GM12878 (cell line): ENCODE measurements around the gene CAP2. TPM values are rescaled to one million over a fixed set of nuclear protein-coding genes. Genes with fewer than 3 reads are reported as not detected.

ENCODE experiments used
- ATAC-seq: fragments of 200-7000 bp; cut with Tn5 transposase; 3 replicates; pipeline ENCODE4 v1.9.1; 2020; ENCODE audit warnings: mild to moderate bottlenecking, moderate library complexity
- BruUV-seq: library from RNA; stranded (reverse); fragments of 400-500 nt; replicated peaks from 2 replicates; lab custom pipeline; 2021; lab: Mats Ljungman, UMichigan
- CTCF ChIA-PET: fragments of 300-600 bp; sonication (Branson Sonifier 250); formaldehyde crosslinking; extraction: SDS; loops from one replicate; lab custom pipeline; 2021; ENCODE audit warnings: inconsistent platforms; lab: Yijun Ruan, JAX
- POLR2A ChIA-PET: fragments of 350-600 bp; formaldehyde crosslinking; extraction: SDS; loops from one replicate; lab custom pipeline; 2021; ENCODE audit warnings: inconsistent platforms; lab: Charles Lee
- RAD21 ChIA-PET: fragments of 300-600 bp; sonication (Branson Sonifier 250); formaldehyde crosslinking; loops from one replicate; lab custom pipeline; 2023; ENCODE audit warnings: antibody characterized with exemption; ENCODE audit not compliant: unreplicated experiment; lab: Charles Lee
- SMC1A ChIA-PET: fragments of 300-600 bp; sonication (Branson Sonifier 250); formaldehyde crosslinking; loops from one replicate; lab custom pipeline; 2023; ENCODE audit not compliant: unreplicated experiment, uncharacterized antibody; lab: Charles Lee
- DNase-seq: peaks from one replicate; pipeline ENCODE4 v3.0.0-alpha.2; 2011; ENCODE audit warnings: low read depth, low spot score
- FAIRE-seq: peaks from 3 replicates; lab custom pipeline; 2011; peaks lifted over from hg19 to GRCh38; lab: Jason Lieb, UNC
- H2AFZ ChIP-seq: 2 replicates; pipeline ENCODE4 v1.6.0; 2011; ENCODE audit warnings: low read depth, low read length, control low read depth; ENCODE audit not compliant: control insufficient read depth
- H3K27ac ChIP-seq: 2 replicates; pipeline ENCODE4 v1.5.1; 2011; ENCODE audit warnings: control low read depth; ENCODE audit not compliant: control insufficient read depth, insufficient read depth
- H3K27me3 ChIP-seq, 2 experiments: replicated peaks in 1 of 2; 2 replicates each; pipeline versions ENCODE4 v1.6.0 to v1.6.1; 2011; ENCODE audit warnings: low read length in 1 of 2; ENCODE audit not compliant: control insufficient read depth in 2 of 2, insufficient read depth in 2 of 2
- H3K36me3 ChIP-seq, 2 experiments: 2 replicates each; pipeline ENCODE4 v1.5.1; 2011; ENCODE audit warnings: low read length in 1 of 2; ENCODE audit not compliant: control insufficient read depth in 2 of 2, insufficient read depth in 2 of 2
- H3K4me1 ChIP-seq: 2 replicates; pipeline ENCODE4 v1.6.1; 2011; ENCODE audit warnings: mild to moderate bottlenecking, low read length, moderate library complexity, mixed read lengths; ENCODE audit not compliant: control insufficient read depth, insufficient read depth
- H3K4me2 ChIP-seq: 2 replicates; pipeline ENCODE4 v1.6.0; 2011; ENCODE audit warnings: control low read depth; ENCODE audit not compliant: control insufficient read depth, insufficient read depth
- H3K4me3 ChIP-seq: fragments of 200-600 bp; sonication (generic); 2 replicates; pipeline ENCODE4 v1.5.1; 2016
- H3K79me2 ChIP-seq: 2 replicates; pipeline ENCODE4 v1.6.0; 2011; ENCODE audit warnings: low read length; ENCODE audit not compliant: control insufficient read depth, insufficient read depth
- H3K9ac ChIP-seq: 2 replicates; pipeline ENCODE4 v1.8.0; 2011; ENCODE audit warnings: low read length, control low read depth, mixed read lengths; ENCODE audit not compliant: control insufficient read depth, insufficient read depth
- H3K9me3 ChIP-seq: replicated peaks from 3 replicates; pipeline ENCODE4 v1.5.1; 2011; ENCODE audit warnings: mild to moderate bottlenecking, low read length; ENCODE audit not compliant: control insufficient read depth, insufficient read depth
- H4K20me1 ChIP-seq: 2 replicates; pipeline ENCODE4 v1.6.0; 2011; ENCODE audit not compliant: control insufficient read depth, insufficient read depth
- CBFB ChIP-seq: IDR thresholded peaks from 2 replicates; pipeline ENCODE4 v1.6.1; 2016; ENCODE audit warnings: antibody characterized with exemption, low read depth
- CREM ChIP-seq: IDR thresholded peaks from 2 replicates; pipeline ENCODE4 v1.6.1; 2014; ENCODE audit warnings: antibody characterized with exemption, low read depth
- ETV6 ChIP-seq, 2 experiments: fragments of 450-650 bp in 1 of 2; IDR thresholded peaks in 1 of 2; conservative IDR thresholded peaks in 1 of 2; 2 replicates each; pipeline ENCODE4 v1.6.1; 2014; ENCODE audit warnings: antibody characterized with exemption in 1 of 2, borderline replicate concordance in 1 of 2, low read depth in 1 of 2, mild to moderate bottlenecking in 1 of 2, moderate library complexity in 1 of 2
- HDGF ChIP-seq: fragments of 450-650 bp; IDR thresholded peaks from 2 replicates; pipeline ENCODE4 v1.6.1; 2016; ENCODE audit warnings: antibody characterized with exemption
- IRF4 ChIP-seq: IDR thresholded peaks from 2 replicates; pipeline ENCODE4 v1.6.1; 2011; ENCODE audit warnings: low read depth, low read length
- KAT2A ChIP-seq: conservative IDR thresholded peaks from 2 replicates; pipeline ENCODE4 v1.6.1; 2011; ENCODE audit warnings: low read depth, low read length; ENCODE audit not compliant: control insufficient read depth
- NFIC ChIP-seq: IDR thresholded peaks from 2 replicates; pipeline ENCODE4 v1.6.1; 2012; ENCODE audit warnings: low read depth, mild to moderate bottlenecking, inconsistent platforms, low read length, moderate library complexity
- NR2C2 ChIP-seq: IDR thresholded peaks from 2 replicates; pipeline ENCODE4 v1.6.1; 2011; ENCODE audit warnings: borderline replicate concordance, low read depth; ENCODE audit not compliant: control insufficient read depth, insufficient read length
- SPI1 ChIP-seq: IDR thresholded peaks from 2 replicates; pipeline ENCODE4 v1.6.1; 2011; ENCODE audit warnings: low read depth, mild to moderate bottlenecking, low read length, moderate library complexity, borderline replicate concordance; ENCODE audit not compliant: insufficient read depth
- TCF7 ChIP-seq: IDR thresholded peaks from 2 replicates; pipeline ENCODE4 v1.6.1; 2014; ENCODE audit warnings: antibody characterized with exemption, borderline replicate concordance
- ZNF622 ChIP-seq: fragments of 450-650 bp; IDR thresholded peaks from 2 replicates; pipeline ENCODE4 v1.6.1; 2017; ENCODE audit warnings: mild to moderate bottlenecking, inconsistent platforms
- WGBS: methylation state at CpG from one replicate; pipeline ENCODE4 v1.1.6; 2016; ENCODE audit warnings: low lambda C conversion rate; ENCODE audit not compliant: insufficient replicate concordance, insufficient coverage; ENCODE audit errors: missing lambda C conversion rate; 5-methylcytosine and 5-hydroxymethylcytosine counted together
- in situ Hi-C: fragments of 300-500 bp; cut with MboI; formaldehyde crosslinking; loops from 9 replicates; pipeline ENCODE4 v1.14.3; 2018; ENCODE audit warnings: mixed read lengths
- intact Hi-C: fragments of 100-400 bp; cut with micrococcal nuclease; formaldehyde crosslinking; loops from one replicate; pipeline ENCODE4 v1.14.2; 2022; ENCODE audit not compliant: unreplicated experiment
- polyA plus RNA-seq, 11 experiments: library from polyadenylated mRNA; depleted of rRNA in 4 of 11; unstranded in 6 of 11; stranded (reverse) in 5 of 11; fragments of >200 nt; fragmentation: Nextera tagmentation in 4 of 11; fragmentation: Illumina TruSeq in 1 of 11; extraction: Ambion mirVana in 4 of 11; extraction: Trizol in 1 of 11; gene quantifications; 1 replicate in 1 of 11; 2 replicates in 10 of 11; pipeline versions ENCODE4 v1.2.1 to v1.2.3, GENCODE V29; 2011 to 2016; ENCODE audit warnings: inconsistent platforms in 2 of 11, missing spikeins in 2 of 11, low read depth in 1 of 11
- total RNA-seq, 4 experiments: library from RNA; depleted of rRNA in 3 of 4; stranded (reverse); fragments of >200 nt in 3 of 4; fragmentation: Illumina TruSeq in 1 of 4; extraction: Trizol in 1 of 4; gene quantifications; 2 replicates each; pipeline versions ENCODE4 v1.2.1 to v1.2.3, GENCODE V29; 2013 to 2021
- TF ChIP-seq, protein P1 (sequence below): fragments of 450-650 bp; IDR thresholded peaks from 2 replicates; pipeline ENCODE4 v1.6.1; 2016; ENCODE audit warnings: mild to moderate bottlenecking
- TF ChIP-seq, protein P2 (sequence below): fragments of 450-650 bp; IDR thresholded peaks from 2 replicates; pipeline ENCODE4 v1.6.1; 2016; ENCODE audit warnings: mild to moderate bottlenecking

The CAP2 gene
- total and polyA plus RNA-seq, 10 of the 15 experiments (the other 5 are each of a cell fraction or from before 2014, with no cell fraction given): 0.10 to 2.0 (median 0.15) TPM; not detected in 7

DNA sequence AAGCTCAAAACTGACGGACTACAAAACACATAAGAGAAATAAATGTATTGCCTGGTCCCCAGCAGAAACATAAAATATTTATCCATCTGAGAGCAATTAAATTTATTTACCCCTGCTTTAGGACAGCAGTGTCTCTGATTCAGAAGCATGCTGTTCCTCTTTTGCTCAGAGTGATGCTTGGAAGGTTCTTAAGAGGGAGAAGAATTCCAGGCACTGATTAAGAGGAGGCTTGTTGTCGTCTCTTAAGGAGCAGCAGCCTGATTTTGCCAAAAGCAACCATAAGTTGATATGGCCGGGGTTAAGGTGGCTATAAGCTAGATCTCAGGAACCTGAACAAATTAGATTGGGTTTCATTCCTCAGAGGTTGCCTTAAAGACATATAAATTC lies 25.8 kb downstream of the CAP2 start:
- no peak for ATAC-seq
- WGBS: 15% methylated on average over 3 of the region's 3 CpGs
- CTCF ChIA-PET: interaction anchor here (0.8 to 3.4 kb wide), 3 partner anchors 12 to 565 kb away, joined by 3 to 18 read pairs (median 5); no protein-coding TSS in a partner anchor

More for the DNA sequence above, 25.8 kb downstream of the CAP2 start:
- no peak overlapping the region for H3K9ac ChIP-seq
- no peaks in the 10 kb centered on the region for H3K36me3 ChIP-seq
- no peaks in the 10 kb centered on the region for H3K27me3 ChIP-seq
- H3K4me3 ChIP-seq: no peak overlapping the region
- DNase-seq: no peak
- no peak for FAIRE-seq
- TF ChIP-seq CREM: no peak
- TF ChIP-seq, protein P1, sequence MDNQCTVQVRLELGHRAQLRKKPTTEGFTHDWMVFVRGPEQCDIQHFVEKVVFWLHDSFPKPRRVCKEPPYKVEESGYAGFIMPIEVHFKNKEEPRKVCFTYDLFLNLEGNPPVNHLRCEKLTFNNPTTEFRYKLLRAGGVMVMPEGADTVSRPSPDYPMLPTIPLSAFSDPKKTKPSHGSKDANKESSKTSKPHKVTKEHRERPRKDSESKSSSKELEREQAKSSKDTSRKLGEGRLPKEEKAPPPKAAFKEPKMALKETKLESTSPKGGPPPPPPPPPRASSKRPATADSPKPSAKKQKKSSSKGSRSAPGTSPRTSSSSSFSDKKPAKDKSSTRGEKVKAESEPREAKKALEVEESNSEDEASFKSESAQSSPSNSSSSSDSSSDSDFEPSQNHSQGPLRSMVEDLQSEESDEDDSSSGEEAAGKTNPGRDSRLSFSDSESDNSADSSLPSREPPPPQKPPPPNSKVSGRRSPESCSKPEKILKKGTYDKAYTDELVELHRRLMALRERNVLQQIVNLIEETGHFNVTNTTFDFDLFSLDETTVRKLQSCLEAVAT: no peak
- TF ChIP-seq CBFB: no peak
- TF ChIP-seq, protein P2, sequence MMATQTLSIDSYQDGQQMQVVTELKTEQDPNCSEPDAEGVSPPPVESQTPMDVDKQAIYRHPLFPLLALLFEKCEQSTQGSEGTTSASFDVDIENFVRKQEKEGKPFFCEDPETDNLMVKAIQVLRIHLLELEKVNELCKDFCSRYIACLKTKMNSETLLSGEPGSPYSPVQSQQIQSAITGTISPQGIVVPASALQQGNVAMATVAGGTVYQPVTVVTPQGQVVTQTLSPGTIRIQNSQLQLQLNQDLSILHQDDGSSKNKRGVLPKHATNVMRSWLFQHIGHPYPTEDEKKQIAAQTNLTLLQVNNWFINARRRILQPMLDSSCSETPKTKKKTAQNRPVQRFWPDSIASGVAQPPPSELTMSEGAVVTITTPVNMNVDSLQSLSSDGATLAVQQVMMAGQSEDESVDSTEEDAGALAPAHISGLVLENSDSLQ: no peak
- no peak for TF ChIP-seq NFIC
- no peak for TF ChIP-seq NR2C2
- TF ChIP-seq SPI1: no peak
- no peak for TF ChIP-seq IRF4
- TF ChIP-seq ETV6 (conservative IDR thresholded peaks at IDR 0.05 in 1 of 2, IDR thresholded peaks at IDR 0.05 in 1 of 2; ENCODE audit: borderline replicate concordance in 1 of 2, low read depth in 1 of 2): no peak
- TF ChIP-seq HDGF: no peak
- no peak for TF ChIP-seq TCF7
- TF ChIP-seq KAT2A: no peak
- no peak for TF ChIP-seq ZNF622
- RAD21 ChIA-PET: interaction anchor here (0.7 to 1.7 kb wide), 6 partner anchors 13 to 65 kb away, joined by 3 to 9 read pairs (median 4); no protein-coding TSS in a partner anchor
- POLR2A ChIA-PET: interaction anchor here (0.9 to 1.5 kb wide), 2 partner anchors 12 to 13 kb away, joined by 3 to 9 read pairs; no protein-coding TSS in a partner anchor
- H3K4me1 ChIP-seq: no peaks in the 10 kb centered on the region
- BruUV-seq: no TSS peak
- H3K9me3 ChIP-seq: no peaks in the 10 kb centered on the region
- H4K20me1 ChIP-seq: no peaks in the 10 kb centered on the region
- in situ Hi-C loops: no loop called here
- H3K79me2 ChIP-seq: no peaks in the 10 kb centered on the region
- no peak overlapping the region for H2AFZ ChIP-seq
- SMC1A ChIA-PET: interaction anchor here (0.7 to 7.6 kb wide), 10 partner anchors 11 to 112 kb away, joined by 3 to 46 read pairs (median 4); no protein-coding TSS in a partner anchor
- H3K27ac ChIP-seq: no peak overlapping the region
- H3K4me2 ChIP-seq: no peak overlapping the region
- intact Hi-C loops: no loop called here
